Erythroblast (primary cell): ENCODE results near the gene CDH13.

Experiments used
- GATA1 ChIP-seq: IDR thresholded peaks from 2 replicates; pipeline ENCODE4 v1.6.1; 2011; ENCODE audit warnings: low read depth, mild to moderate bottlenecking, control low read depth, low read length, moderate library complexity
- POLR2A ChIP-seq: IDR thresholded peaks from 2 replicates; pipeline ENCODE4 v1.6.1; 2011; ENCODE audit warnings: mild to moderate bottlenecking, low read length

GRCh38 chr16:83721676-83722075, 1094.9 kb downstream of the CDH13 start:
- no peak for TF ChIP-seq POLR2A
- TF ChIP-seq GATA1: no peak
